GM18508 (cell line): ENCODE measurements around the gene CCL19.
"Not testable (repeated sequence)": the region's sequence is repeated elsewhere in the genome, so short reads cannot be mapped to it uniquely, and the experiment has no call there.

ENCODE experiments used
- ATAC-seq: cut with Tn5 transposase; IDR thresholded peaks from one replicate; pipeline ENCODE4 v1.9.1; 2021; ENCODE audit warnings: moderate number of reproducible peaks; ENCODE audit not compliant: insufficient read depth, unreplicated experiment

The CCL19 gene

GRCh38 chr9:34690983-34691935 is at the start of gene CCL19:
Gene CCL19 (minus strand): TSS chr9:34691276. CDS start chr9:34691139, 137 bp downstream.
- ATAC-seq: no peak

- ATAC-seq: not testable (repeated sequence)
These were observed 49.1 kb upstream of the CCL19 start for GRCh38 chr9:34740176-34740575.

DNA sequence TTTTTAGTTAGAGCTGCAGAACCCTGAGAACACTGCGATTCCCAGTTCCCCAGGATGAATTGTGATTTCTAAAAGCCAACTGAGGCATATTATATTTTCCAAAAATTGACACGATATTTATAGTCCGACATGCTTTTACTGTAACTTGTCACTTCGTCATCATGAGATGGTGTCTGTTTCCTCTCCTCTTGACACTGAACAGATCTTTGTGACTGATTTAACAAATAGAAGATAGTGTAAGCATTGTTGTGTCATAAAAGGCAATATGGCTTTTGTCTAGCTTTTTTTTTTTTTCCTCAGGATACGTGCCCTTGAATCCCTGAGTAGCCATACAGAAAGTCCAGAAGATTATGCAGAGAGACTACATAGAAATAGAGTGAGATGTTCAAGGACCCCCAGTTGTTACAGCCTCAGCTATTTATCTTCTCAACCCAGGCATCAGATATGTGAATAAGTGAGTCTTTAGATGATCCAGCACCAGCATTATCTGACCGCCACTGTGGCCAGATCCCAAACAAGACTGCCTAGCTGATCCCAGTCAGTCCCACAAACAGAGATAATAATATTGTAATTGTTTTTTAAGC is 46.7 kb upstream of the CCL19 start:
- ATAC-seq: no peak

GRCh38 chr9:34734720-34735119 is 43.6 kb upstream of the CCL19 start:
- ATAC-seq: no peak

DNA sequence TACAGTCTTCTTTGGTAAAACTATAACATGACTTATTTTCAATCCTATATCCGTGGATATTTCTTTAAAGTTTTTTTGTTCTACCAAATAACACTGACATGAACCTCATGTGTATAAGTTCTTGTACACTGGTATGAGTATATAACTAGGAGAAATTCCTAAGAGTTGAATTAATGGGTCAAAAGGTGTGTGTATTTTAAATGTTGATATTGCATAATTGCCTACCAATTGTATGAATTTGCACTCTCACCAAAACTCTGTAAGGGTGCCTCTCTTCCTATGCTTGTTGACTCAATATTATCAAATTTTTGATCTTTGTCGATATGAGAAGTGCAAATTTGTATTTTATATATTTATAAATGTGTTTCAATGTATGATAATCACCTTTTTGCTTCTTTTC is 41.8 kb upstream of the CCL19 start:
- no peak for ATAC-seq

DNA sequence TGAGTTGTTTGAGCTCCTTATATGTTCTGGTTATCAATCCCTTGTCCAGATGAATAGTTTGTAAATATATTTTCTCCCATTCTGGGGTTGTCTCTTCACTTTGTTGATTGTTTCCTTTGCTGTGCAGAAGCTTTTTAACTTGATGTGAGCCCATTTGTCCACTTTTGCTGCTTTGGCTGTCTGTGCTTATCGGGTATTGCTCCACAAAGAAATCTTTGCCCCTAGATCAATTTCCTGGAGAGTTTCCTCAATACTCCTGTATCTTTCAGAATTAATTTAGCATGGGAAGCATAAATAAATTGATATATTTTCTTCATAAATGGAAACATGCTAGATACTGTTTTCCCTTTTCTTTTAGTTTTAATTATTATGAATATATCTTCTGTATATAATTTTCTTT is 41.4 kb upstream of the CCL19 start:
- ATAC-seq: no peak

- no peak for ATAC-seq
These were observed 32.1 kb upstream of the CCL19 start for GRCh38 chr9:34723141-34723540.

- not testable (repeated sequence) for ATAC-seq
These were observed 28.6 kb upstream of the CCL19 start for GRCh38 chr9:34719769-34720025.

DNA sequence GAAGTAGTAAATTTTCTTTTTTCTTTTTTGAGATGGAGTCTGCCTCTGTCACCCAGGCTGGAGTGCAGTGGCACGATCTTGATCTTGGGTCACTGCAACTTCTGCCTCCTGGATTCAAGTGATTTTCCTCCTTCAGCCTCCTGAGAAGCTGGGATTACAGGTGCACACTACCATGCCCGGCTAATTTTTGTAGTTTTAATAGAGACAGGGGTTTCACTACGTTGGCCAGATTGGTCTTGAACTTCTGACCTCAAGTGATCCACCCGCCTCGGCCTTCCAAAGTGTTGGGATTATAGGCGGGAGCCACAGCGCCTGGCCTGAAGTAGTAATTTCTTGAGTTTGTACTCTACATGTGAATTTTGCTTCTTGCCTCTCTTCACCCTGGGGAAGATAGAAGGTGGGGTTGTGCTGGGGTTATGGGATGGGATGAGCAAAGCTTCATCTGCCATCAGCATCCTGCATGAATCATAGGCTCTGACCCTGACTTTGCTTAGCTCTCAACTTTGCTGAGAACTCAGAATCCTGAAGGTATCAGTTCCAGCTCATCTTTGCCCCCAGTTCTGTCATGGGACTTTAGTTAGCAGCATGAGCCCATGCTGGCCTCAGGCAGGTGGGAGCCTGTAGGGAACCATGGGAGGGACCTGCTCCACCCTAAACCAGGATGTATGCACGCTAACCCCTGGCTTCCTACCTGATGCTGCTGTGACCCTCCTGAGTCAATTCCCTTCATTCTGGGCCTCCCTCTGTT is 28.1 kb upstream of the CCL19 start:
- ATAC-seq: no peak

- ATAC-seq: no peak
These were observed 27.0 kb upstream of the CCL19 start for GRCh38 chr9:34717996-34718614.

DNA sequence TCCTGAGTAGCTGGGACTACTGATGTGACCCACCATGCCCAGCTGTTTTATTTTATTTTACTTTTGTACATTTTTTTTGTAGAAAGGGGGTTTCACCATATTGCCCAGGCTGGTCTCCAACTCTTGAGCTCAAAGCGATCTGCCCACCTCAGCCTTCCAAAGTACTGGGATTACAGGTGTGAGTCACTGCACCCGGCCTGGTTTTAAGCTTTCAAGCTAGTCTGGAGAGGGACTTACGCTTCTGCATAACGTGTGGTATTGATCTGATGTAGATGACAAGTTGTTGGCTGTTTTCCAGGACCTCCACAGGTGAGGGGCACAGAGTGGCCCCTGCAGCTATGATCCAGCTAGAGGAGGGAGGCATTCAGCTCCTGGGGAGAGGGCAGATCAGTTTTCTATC is 25.6 kb upstream of the CCL19 start:
- ATAC-seq: no peak

GRCh38 chr9:34715639-34716215 is 24.7 kb upstream of the CCL19 start:
- no peak for ATAC-seq

DNA sequence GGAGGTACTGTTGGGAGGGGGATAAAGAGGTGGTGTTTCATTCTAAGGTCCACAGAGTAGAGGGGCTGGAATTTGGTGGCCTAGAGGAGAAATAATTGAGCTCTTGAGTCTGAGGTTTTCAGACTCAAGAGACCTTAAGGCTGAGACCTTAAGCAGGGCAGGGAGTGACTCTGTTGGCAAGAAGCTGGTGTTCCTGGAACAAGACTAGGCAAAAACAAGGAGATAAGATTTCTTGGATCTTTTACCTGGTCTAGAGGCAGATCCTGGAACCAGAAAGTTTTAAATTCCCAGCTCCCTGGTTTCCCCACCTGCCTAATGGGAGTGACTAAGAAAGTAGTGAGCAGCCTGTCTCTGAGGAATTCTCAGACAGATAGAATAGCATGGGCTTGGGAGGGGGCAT is 22.9 kb upstream of the CCL19 start:
- no peak for ATAC-seq

- no peak for ATAC-seq
These were observed 21.1 kb upstream of the CCL19 start for GRCh38 chr9:34712140-34712539.

GRCh38 chr9:34710023-34710422 is 18.9 kb upstream of the CCL19 start, which contains the start of gene CCL21:
Gene CCL21 (minus strand): TSS chr9:34710136. CDS start chr9:34710066, 70 bp downstream.
- no peak for ATAC-seq

- no peak for ATAC-seq
These were observed 18.3 kb upstream of the CCL19 start for GRCh38 chr9:34709196-34709978.

- ATAC-seq: no peak
These were observed 16.1 kb upstream of the CCL19 start for GRCh38 chr9:34707130-34707529.

GRCh38 chr9:34701769-34702736 is 11.0 kb upstream of the CCL19 start:
- no peak for ATAC-seq
